GM23338 (cell line): ENCODE data around the gene STX4. TPM values are rescaled to one million over a fixed set of nuclear protein-coding genes. Genes with fewer than 3 reads are reported as not detected.

Source experiments
- ATAC-seq: fragments of 200-7000 bp; cut with Tn5 transposase; 3 replicates; pipeline ENCODE4 v1.9.1; 2020
- DNase-seq: peaks from one replicate; pipeline ENCODE4 v3.0.0-alpha.2; 2015; ENCODE audit warnings: low spot score
- H2AFZ ChIP-seq: fragments of 200-600 bp; sonication (generic); 2 replicates; pipeline ENCODE4 v1.8.0; 2016; ENCODE audit warnings: antibody characterized with exemption, mild to moderate bottlenecking, moderate library complexity
- H3F3A ChIP-seq: fragments of 200-600 bp; sonication (generic); replicated peaks from 2 replicates; pipeline ENCODE4 v1.8.0; 2017; ENCODE audit warnings: antibody characterized with exemption, mixed run types, low read depth
- H3K27ac ChIP-seq: fragments of 200-600 bp; sonication (generic); 2 replicates; pipeline ENCODE4 v1.6.1; 2016; ENCODE audit warnings: low read depth
- H3K27me3 ChIP-seq: fragments of 200-600 bp; sonication (generic); 2 replicates; pipeline ENCODE4 v1.8.0; 2016; ENCODE audit warnings: mild to moderate bottlenecking, mixed run types, moderate library complexity; ENCODE audit not compliant: insufficient read depth
- H3K36me3 ChIP-seq: fragments of 200-600 bp; sonication (generic); 2 replicates; pipeline ENCODE4 v1.8.0; 2016; ENCODE audit warnings: mild to moderate bottlenecking; ENCODE audit not compliant: insufficient read depth
- H3K4me1 ChIP-seq: fragments of 200-600 bp; sonication (generic); 2 replicates; pipeline ENCODE4 v1.8.0; 2016; ENCODE audit warnings: mild to moderate bottlenecking, moderate library complexity; ENCODE audit not compliant: insufficient read depth
- H3K4me2 ChIP-seq: fragments of 200-600 bp; sonication (generic); 2 replicates; pipeline ENCODE4 v1.7.1; 2017; ENCODE audit warnings: mixed run types
- H3K4me3 ChIP-seq: fragments of 200-600 bp; sonication (generic); 2 replicates; pipeline ENCODE4 v1.6.1; 2016; ENCODE audit warnings: mixed run types
- H3K79me2 ChIP-seq: fragments of 200-600 bp; sonication (generic); replicated peaks from 2 replicates; pipeline ENCODE4 v1.8.0; 2017; ENCODE audit warnings: mild to moderate bottlenecking; ENCODE audit not compliant: insufficient read depth
- H3K9me2 ChIP-seq: fragments of 200-600 bp; sonication (generic); 2 replicates; pipeline ENCODE4 v1.8.0; 2017; ENCODE audit not compliant: insufficient read depth
- H4K20me1 ChIP-seq: fragments of 200-600 bp; sonication (generic); replicated peaks from 2 replicates; pipeline ENCODE4 v1.8.0; 2017; ENCODE audit warnings: mild to moderate bottlenecking; ENCODE audit not compliant: insufficient read depth
- H3K27ac Mint-ChIP-seq: 2 replicates; pipeline ENCODE4 v1.8.0; 2020; ENCODE audit warnings: inconsistent platforms, mild to moderate bottlenecking, moderate library complexity, mixed read lengths
- H3K27me3 Mint-ChIP-seq: 3 replicates; pipeline ENCODE4 v1.8.0; 2022; ENCODE audit warnings: low read depth, mild to moderate bottlenecking, moderate library complexity, mixed read lengths, inconsistent platforms; ENCODE audit not compliant: insufficient read depth, poor library complexity
- H3K36me3 Mint-ChIP-seq: 3 replicates; pipeline ENCODE4 v1.8.0; 2021; ENCODE audit warnings: low read depth, mild to moderate bottlenecking, inconsistent platforms, moderate library complexity, mixed read lengths
- H3K4me1 Mint-ChIP-seq: 3 replicates; pipeline ENCODE4 v1.8.0; 2020; ENCODE audit warnings: mild to moderate bottlenecking, inconsistent platforms, mixed read lengths
- H3K4me3 Mint-ChIP-seq: 3 replicates; pipeline ENCODE4 v1.8.0; 2021; ENCODE audit warnings: moderate library complexity, mild to moderate bottlenecking, inconsistent platforms, mixed read lengths
- H3K9me3 Mint-ChIP-seq: 3 replicates; pipeline ENCODE4 v1.8.0; 2020; ENCODE audit warnings: moderate library complexity, mild to moderate bottlenecking, inconsistent platforms, mixed read lengths
- CREB1 ChIP-seq: fragments of 250-450 bp; sonication (Bioruptor Pico); IDR thresholded peaks from 2 replicates; pipeline ENCODE4 v1.5.0; 2020; ENCODE audit warnings: low read depth, mild to moderate bottlenecking, moderate library complexity
- EZH2 ChIP-seq: fragments of 200-600 bp; sonication (generic); IDR thresholded peaks from one replicate; pipeline ENCODE4 v1.8.0; 2017; ENCODE audit warnings: antibody characterized with exemption, mild to moderate bottlenecking, low read depth; ENCODE audit not compliant: unreplicated experiment
- EZH2phosphoT487 ChIP-seq: fragments of 200-600 bp; sonication (generic); IDR thresholded peaks from one replicate; pipeline ENCODE4 v1.8.1; 2018; ENCODE audit warnings: antibody characterized with exemption; ENCODE audit not compliant: unreplicated experiment
- JUNB ChIP-seq: IDR thresholded peaks from one replicate; pipeline ENCODE4 v1.6.1; 2016; ENCODE audit warnings: antibody characterized with exemption; ENCODE audit not compliant: unreplicated experiment
- POLR2AphosphoS5 ChIP-seq: IDR thresholded peaks from 2 replicates; pipeline ENCODE4 v1.6.1; 2016; ENCODE audit warnings: antibody characterized with exemption, low read depth
- STAT1 ChIP-seq: IDR thresholded peaks from one replicate; pipeline ENCODE4 v1.6.1; 2016; ENCODE audit warnings: antibody characterized with exemption; ENCODE audit not compliant: unreplicated experiment
- ZNF114 ChIP-seq: fragments of 250-450 bp; sonication (Bioruptor Pico); IDR thresholded peaks from 2 replicates; pipeline ENCODE4 v1.5.0; 2020; ENCODE audit warnings: mild to moderate bottlenecking, moderate library complexity
- ZNF331 ChIP-seq: fragments of 250-450 bp; sonication (Bioruptor Pico); IDR thresholded peaks from 2 replicates; pipeline ENCODE4 v1.5.0; 2020; ENCODE audit warnings: low read depth, mild to moderate bottlenecking, moderate library complexity
- polyA plus RNA-seq: library from polyadenylated mRNA; unstranded; fragments of >200 nt; fragmentation: Nextera tagmentation; extraction: Ambion mirVana; gene quantifications from 2 replicates; pipeline ENCODE4 v1.2.1, GENCODE V29; 2016
- total RNA-seq: library from RNA; depleted of rRNA; stranded (reverse); fragments of >200 nt; shearing (Covaris generic); gene quantifications from 2 replicates; pipeline ENCODE4 v1.2.3, GENCODE V29; 2014
- TF ChIP-seq, protein P1 (sequence below): fragments of 250-450 bp; sonication (Bioruptor Pico); IDR thresholded peaks from 2 replicates; pipeline ENCODE4 v1.5.0; 2020; ENCODE audit warnings: mild to moderate bottlenecking, moderate library complexity
- TF ChIP-seq, protein P2 (sequence below), 2 experiments: fragments of 200-600 bp in 1 of 2; sonication (generic) in 1 of 2; conservative IDR thresholded peaks; 2 replicates each; pipeline versions ENCODE4 v1.5.1 to v1.6.1; 2016 to 2017; ENCODE audit warnings: antibody characterized with exemption in 2 of 2, low read depth in 2 of 2, mild to moderate bottlenecking in 2 of 2, moderate library complexity in 1 of 2

Gene STX4
- total and polyA plus RNA-seq, 2 experiments from 2014 or later, result 13.0 to 39.3 TPM

DNA sequence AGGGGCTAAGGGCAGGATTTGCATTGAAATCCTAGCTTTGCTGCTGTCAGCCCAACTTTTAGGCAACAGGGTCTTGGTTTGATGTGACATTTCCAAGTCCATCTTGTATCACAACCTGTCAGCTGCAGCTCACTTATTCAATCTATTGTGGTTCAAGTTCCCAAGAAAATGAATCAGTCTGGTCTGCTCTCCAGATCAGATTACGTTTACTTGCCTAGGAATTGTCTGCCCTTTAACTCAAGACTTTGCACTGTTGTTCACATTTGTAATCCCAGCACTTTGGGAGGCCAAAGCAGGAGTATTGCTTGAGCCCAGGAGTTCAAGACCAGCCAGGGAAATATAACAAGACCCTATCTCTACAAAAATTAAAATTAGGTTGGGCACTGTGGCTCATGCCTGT, 10.0 kb downstream of the STX4 start:
- H3K4me3 ChIP-seq, result no peak overlapping the region
- no peak overlapping the region for H3K4me3 Mint-ChIP-seq

More for the DNA sequence above, 10.0 kb downstream of the STX4 start:
- DNase-seq (no peak), ATAC-seq (no peak)
- peaks cover 12% of the 10 kb centered on the region; the same call in 1 of the 2 replicates for H3F3A ChIP-seq
- no peaks in the 10 kb centered on the region for H3K9me2 ChIP-seq
- 0 out of 2 replicates have a peak, but pooled peaks cover 9% of the 10 kb centered on the region for H3K4me1 ChIP-seq
- H3K36me3 ChIP-seq, result no peaks in the 10 kb centered on the region; the same call in 1 of the 2 replicates
- H3K36me3 Mint-ChIP-seq, result peaks cover 3% of the 10 kb centered on the region
- H3K9me3 Mint-ChIP-seq, result no peaks in the 10 kb centered on the region
- no peaks in the 10 kb centered on the region for H3K27me3 ChIP-seq
- no peak for TF ChIP-seq EZH2phosphoT487
- no peak for TF ChIP-seq CREB1 (CRISPR knock-in tag)
- TF ChIP-seq EZH2, result no peak
- no peak for TF ChIP-seq ZNF331
- no peak for TF ChIP-seq POLR2AphosphoS5
- TF ChIP-seq, protein P1, sequence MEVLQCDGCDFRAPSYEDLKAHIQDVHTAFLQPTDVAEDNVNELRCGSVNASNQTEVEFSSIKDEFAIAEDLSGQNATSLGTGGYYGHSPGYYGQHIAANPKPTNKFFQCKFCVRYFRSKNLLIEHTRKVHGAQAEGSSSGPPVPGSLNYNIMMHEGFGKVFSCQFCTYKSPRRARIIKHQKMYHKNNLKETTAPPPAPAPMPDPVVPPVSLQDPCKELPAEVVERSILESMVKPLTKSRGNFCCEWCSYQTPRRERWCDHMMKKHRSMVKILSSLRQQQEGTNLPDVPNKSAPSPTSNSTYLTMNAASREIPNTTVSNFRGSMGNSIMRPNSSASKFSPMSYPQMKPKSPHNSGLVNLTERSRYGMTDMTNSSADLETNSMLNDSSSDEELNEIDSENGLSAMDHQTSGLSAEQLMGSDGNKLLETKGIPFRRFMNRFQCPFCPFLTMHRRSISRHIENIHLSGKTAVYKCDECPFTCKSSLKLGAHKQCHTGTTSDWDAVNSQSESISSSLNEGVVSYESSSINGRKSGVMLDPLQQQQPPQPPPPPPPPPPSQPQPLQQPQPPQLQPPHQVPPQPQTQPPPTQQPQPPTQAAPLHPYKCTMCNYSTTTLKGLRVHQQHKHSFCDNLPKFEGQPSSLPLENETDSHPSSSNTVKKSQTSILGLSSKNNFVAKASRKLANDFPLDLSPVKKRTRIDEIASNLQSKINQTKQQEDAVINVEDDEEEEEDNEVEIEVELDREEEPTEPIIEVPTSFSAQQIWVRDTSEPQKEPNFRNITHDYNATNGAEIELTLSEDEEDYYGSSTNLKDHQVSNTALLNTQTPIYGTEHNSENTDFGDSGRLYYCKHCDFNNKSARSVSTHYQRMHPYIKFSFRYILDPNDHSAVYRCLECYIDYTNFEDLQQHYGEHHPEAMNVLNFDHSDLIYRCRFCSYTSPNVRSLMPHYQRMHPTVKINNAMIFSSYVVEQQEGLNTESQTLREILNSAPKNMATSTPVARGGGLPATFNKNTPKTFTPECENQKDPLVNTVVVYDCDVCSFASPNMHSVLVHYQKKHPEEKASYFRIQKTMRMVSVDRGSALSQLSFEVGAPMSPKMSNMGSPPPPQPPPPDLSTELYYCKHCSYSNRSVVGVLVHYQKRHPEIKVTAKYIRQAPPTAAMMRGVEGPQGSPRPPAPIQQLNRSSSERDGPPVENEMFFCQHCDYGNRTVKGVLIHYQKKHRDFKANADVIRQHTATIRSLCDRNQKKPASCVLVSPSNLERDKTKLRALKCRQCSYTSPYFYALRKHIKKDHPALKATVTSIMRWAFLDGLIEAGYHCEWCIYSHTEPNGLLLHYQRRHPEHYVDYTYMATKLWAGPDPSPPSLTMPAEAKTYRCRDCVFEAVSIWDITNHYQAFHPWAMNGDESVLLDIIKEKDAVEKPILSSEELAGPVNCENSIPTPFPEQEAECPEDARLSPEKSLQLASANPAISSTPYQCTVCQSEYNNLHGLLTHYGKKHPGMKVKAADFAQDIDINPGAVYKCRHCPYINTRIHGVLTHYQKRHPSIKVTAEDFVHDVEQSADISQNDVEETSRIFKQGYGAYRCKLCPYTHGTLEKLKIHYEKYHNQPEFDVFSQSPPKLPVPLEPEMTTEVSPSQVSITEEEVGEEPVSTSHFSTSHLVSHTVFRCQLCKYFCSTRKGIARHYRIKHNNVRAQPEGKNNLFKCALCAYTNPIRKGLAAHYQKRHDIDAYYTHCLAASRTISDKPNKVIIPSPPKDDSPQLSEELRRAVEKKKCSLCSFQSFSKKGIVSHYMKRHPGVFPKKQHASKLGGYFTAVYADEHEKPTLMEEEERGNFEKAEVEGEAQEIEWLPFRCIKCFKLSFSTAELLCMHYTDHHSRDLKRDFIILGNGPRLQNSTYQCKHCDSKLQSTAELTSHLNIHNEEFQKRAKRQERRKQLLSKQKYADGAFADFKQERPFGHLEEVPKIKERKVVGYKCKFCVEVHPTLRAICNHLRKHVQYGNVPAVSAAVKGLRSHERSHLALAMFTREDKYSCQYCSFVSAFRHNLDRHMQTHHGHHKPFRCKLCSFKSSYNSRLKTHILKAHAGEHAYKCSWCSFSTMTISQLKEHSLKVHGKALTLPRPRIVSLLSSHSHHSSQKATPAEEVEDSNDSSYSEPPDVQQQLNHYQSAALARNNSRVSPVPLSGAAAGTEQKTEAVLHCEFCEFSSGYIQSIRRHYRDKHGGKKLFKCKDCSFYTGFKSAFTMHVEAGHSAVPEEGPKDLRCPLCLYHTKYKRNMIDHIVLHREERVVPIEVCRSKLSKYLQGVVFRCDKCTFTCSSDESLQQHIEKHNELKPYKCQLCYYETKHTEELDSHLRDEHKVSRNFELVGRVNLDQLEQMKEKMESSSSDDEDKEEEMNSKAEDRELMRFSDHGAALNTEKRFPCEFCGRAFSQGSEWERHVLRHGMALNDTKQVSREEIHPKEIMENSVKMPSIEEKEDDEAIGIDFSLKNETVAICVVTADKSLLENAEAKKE (CRISPR knock-in tag), result no peak
- TF ChIP-seq ZNF114 (CRISPR knock-in tag), result no peak
- TF ChIP-seq, protein P2, sequence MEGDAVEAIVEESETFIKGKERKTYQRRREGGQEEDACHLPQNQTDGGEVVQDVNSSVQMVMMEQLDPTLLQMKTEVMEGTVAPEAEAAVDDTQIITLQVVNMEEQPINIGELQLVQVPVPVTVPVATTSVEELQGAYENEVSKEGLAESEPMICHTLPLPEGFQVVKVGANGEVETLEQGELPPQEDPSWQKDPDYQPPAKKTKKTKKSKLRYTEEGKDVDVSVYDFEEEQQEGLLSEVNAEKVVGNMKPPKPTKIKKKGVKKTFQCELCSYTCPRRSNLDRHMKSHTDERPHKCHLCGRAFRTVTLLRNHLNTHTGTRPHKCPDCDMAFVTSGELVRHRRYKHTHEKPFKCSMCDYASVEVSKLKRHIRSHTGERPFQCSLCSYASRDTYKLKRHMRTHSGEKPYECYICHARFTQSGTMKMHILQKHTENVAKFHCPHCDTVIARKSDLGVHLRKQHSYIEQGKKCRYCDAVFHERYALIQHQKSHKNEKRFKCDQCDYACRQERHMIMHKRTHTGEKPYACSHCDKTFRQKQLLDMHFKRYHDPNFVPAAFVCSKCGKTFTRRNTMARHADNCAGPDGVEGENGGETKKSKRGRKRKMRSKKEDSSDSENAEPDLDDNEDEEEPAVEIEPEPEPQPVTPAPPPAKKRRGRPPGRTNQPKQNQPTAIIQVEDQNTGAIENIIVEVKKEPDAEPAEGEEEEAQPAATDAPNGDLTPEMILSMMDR (conservative IDR thresholded peaks at IDR 0.05; ENCODE audit: low read depth in 2 of 2), result no peak
- no peak for TF ChIP-seq JUNB
- no peak for TF ChIP-seq STAT1
- no peak overlapping the region for H2AFZ ChIP-seq
- no peak overlapping the region for H3K27ac ChIP-seq
- no peaks in the 10 kb centered on the region for H4K20me1 ChIP-seq
- H3K4me1 Mint-ChIP-seq, result peaks cover 3% of the 10 kb centered on the region; the same call in 1 of the 3 replicates
- peaks cover 4% of the 10 kb centered on the region for H3K27me3 Mint-ChIP-seq
- H3K4me2 ChIP-seq, result no peak overlapping the region
- no peak overlapping the region for H3K27ac Mint-ChIP-seq
- H3K79me2 ChIP-seq, result no peaks in the 10 kb centered on the region
